GM04504 (cell line): ENCODE measurements around the gene ZW10.

Source experiments
- DNase-seq: peaks from one replicate; pipeline ENCODE4 v3.0.0-alpha.2; 2012; ENCODE audit warnings: low read depth

Gene ZW10

GRCh38 chr11:113697756-113698407 lies 75.6 kb downstream of the ZW10 start:
- no peak for DNase-seq

GRCh38 chr11:113697111-113697510 lies 76.4 kb downstream of the ZW10 start:
- no peak for DNase-seq

- DNase-seq, result no peak
These were observed 78.3 kb downstream of the ZW10 start for GRCh38 chr11:113695207-113695606.

GRCh38 chr11:113694390-113694789 lies 79.1 kb downstream of the ZW10 start:
- DNase-seq, result no peak

- DNase-seq, result no peak
These were observed 80.5 kb downstream of the ZW10 start for GRCh38 chr11:113693030-113693429.

GRCh38 chr11:113690619-113691569 lies 82.6 kb downstream of the ZW10 start:
- no peak for DNase-seq

- no peak for DNase-seq
These were observed 83.5 kb downstream of the ZW10 start for GRCh38 chr11:113689768-113690618.

GRCh38 chr11:113685654-113686359 lies 87.7 kb downstream of the ZW10 start:
- DNase-seq, result no peak

- DNase-seq, result no peak
These were observed 89.0 kb downstream of the ZW10 start for GRCh38 chr11:113684496-113684895.

- no peak for DNase-seq
These were observed 89.9 kb downstream of the ZW10 start for GRCh38 chr11:113683481-113684046.
